HG03280 (cell line): ENCODE data around the gene STAT6.
"Not testable (repeated sequence)": the region's sequence is repeated elsewhere in the genome, so short reads cannot be mapped to it uniquely, and the experiment has no call there.

ENCODE experiments used
- ATAC-seq: cut with Tn5 transposase; IDR thresholded peaks from one replicate; pipeline ENCODE4 v1.9.1; 2021; ENCODE audit warnings: mild to moderate bottlenecking, moderate library complexity; ENCODE audit not compliant: unreplicated experiment

Gene STAT6

DNA sequence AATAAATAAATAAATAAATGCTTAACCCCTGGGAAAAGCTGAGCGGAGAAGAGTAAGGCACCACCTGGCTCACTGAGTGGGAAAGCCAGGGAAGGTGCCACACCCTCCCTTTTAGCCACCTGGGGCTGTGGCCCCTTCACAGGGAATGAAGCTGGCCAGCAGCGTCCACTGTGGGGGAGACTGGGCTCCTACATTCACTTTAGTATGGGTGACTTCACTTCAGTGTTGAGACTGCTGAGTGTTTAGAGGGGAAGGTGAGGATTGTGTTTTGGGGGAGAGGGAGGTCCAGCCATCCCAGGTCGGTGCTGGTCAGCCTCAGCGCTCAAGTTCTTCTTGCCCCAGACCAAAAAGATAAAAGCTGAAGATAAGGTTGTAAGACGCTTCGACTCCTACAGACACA is 20.7 kb downstream of the STAT6 start:
- ATAC-seq, result no peak

- ATAC-seq, result no peak
Measured at GRCh38 chr12:57089271-57090245, 21.6 kb downstream of the STAT6 start.

GRCh38 chr12:57088354-57089270 is 22.6 kb downstream of the STAT6 start, which contains the start of gene NAB2:
NAB2 (plus strand) TSS chr12:57089114; CDS start chr12:57089272, 158 bp downstream.
- ATAC-seq, result peak; percentile 58

GRCh38 chr12:57087691-57088353 is 23.3 kb downstream of the STAT6 start:
- peak; percentile 32 for ATAC-seq

- peak; percentile 35 for ATAC-seq
Measured at GRCh38 chr12:57087010-57087690, 24.0 kb downstream of the STAT6 start.

DNA sequence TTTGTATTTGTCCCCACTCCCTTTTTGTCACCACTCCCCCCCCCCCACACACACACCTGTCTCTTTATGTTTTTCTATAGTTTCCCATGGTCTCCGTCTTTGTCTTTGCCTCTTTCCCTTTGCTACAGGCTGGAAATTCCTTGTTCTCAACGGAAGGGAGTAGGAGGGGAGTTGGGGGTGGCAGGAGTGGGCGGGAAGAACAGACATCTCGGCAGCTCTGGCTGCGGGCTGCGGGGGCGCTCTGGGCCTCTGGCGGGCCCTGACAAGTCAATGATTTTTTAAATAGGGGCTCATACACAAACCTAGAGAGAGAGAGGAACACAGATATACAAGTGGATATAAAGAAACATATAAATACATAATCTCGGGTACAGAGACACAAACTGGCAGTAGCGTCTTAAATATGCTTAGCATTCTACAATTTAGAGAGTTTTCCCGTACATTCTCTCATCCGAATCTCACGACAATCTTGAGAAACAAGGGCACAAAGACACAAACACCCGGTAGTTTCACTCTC is 24.6 kb downstream of the STAT6 start:
- ATAC-seq, result no peak

- no peak for ATAC-seq
Measured at GRCh38 chr12:57085999-57086492, 25.1 kb downstream of the STAT6 start.

GRCh38 chr12:57080855-57081254 is 30.3 kb downstream of the STAT6 start:
- ATAC-seq, result no peak

- no peak for ATAC-seq
Measured at GRCh38 chr12:57079821-57080220, 31.3 kb downstream of the STAT6 start.

- peak; percentile 99 for ATAC-seq
Measured at GRCh38 chr12:57078519-57079404, 32.4 kb downstream of the STAT6 start, which contains the start of gene NEMP1. NEMP1 (minus strand) TSS chr12:57078791; CDS start chr12:57078745, 46 bp downstream.

- not testable (repeated sequence) for ATAC-seq
Measured at GRCh38 chr12:57073566-57074450, 37.4 kb downstream of the STAT6 start.

- ATAC-seq, result no peak
Measured at GRCh38 chr12:57072661-57073060, 38.5 kb downstream of the STAT6 start.

- ATAC-seq, result peak; percentile 76
Measured at GRCh38 chr12:57069523-57069922, 41.6 kb downstream of the STAT6 start.

- ATAC-seq, result no peak
Measured at GRCh38 chr12:57066245-57066644, 44.9 kb downstream of the STAT6 start.

DNA sequence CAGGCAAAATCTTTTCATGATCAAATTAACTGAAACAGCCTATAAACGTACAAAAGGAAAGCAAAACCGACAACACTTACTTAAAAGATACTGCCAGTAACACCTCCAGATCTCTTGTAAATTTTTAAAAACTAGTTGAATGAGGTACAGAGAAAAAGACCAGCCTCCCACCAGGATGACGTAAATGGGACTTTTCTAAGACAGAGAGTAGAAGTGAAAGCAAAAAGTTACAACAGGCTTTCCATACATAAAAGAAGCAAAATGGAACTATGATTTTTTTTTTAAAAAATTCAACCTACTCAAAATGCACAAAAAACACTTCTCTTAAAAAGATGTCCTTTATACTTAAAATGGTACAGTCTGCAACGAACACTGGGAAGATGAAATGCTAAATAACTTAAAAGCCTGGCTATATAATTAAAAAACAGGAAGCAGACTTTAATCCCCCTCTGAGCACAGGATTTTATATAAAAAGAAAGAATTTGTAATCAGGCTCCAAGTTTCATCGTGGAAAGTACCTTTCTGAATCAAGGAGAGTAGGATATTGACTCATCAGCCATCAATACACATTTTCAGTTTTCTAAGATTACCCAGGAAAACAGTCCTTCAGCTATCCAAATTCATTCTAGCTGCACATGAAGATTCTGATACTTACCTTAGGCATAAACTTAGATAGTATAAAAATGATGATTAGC is 47.0 kb downstream of the STAT6 start:
- peak; percentile 91 for ATAC-seq

DNA sequence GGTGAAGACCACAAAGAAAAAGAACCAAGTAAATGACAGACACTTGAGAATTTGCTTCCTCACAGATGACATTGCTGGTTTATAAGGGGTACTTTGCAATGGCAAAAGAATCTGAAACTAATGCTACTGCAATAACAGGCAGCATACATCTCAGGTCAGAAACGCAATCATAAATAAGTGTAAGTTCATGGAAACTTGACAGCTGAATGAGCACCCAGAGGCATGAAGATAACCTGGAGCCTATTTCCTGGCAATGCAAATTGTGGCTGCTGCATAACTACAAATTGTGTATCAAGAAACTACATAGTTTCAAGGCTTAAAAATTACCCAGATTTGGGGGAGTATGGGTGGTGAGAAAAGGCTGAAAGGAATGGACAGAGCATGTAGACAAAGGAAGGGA is 52.7 kb downstream of the STAT6 start:
- ATAC-seq, result no peak

DNA sequence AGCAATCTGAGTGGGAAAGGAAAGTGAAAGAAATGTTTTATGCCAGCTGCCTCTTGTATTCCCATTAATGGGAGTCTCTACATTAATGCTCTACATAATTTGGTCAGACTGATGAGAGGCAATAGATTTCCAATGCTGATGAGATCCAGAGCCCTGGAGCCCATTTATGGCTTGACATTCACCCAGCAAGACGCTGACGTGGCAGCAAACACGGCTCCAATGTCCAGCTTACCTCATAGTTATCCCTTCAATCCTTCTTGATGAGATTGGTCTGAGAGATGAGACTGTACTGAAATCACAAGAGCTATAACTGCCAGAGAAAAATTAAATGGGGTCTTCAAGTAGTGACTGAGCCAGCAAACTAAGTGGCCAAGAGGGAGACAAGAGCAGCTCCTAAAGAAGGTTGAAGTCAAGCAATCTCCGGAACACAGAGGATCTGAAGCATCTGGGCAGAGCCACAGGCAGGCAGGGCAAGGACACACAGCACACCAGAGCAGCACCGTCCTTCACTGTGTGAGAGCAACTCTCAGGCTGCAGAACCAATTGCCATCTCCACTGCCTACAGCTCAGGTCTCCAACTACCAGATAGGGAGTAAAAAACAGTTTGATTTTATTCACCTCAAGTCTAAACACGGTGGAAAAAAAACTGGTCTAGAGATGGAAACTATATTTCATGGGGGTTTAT is 54.0 kb downstream of the STAT6 start:
- no peak for ATAC-seq
